ENCODE data around the gene TREML2.

Gene TREML2

GRCh38 chr6:41157323-41157722, 43.6 kb downstream of the TREML2 start:
- Histone ChIP-seq H3K27me3 (ENCODE audit: insufficient read depth, low read length) (0 out of 2 replicates have a peak, but pooled peaks cover 4% of the 10 kb centered on the region), H3K4me1 (ENCODE audit: insufficient read depth, low read length, severe bottlenecking) (no peaks in the 10 kb centered on the region), H3K9me3 (ENCODE audit: low read length) (no peaks in the 10 kb centered on the region), H3K4me2 (ENCODE audit: low read length) (no peak overlapping the region), H3K9me2 (ENCODE audit: low read depth, low read length) (no peaks in the 10 kb centered on the region), H2AFZ (ENCODE audit: low read length) (no peak overlapping the region), H4K20me1 (ENCODE audit: insufficient read depth, low read length) (no peaks in the 10 kb centered on the region), H3K79me2 (ENCODE audit: insufficient read depth, low read length) (no peaks in the 10 kb centered on the region), H3F3A (ENCODE audit: insufficient read depth, low read length) (no peaks in the 10 kb centered on the region), H3K36me3 (ENCODE audit: insufficient read depth, low read length) (no peaks in the 10 kb centered on the region), H3K27ac (ENCODE audit: low read depth, low read length, poor library complexity, severe bottlenecking) (no peak overlapping the region), H3K4me3 (ENCODE audit: low read depth, low read length, poor library complexity, severe bottlenecking) (no peak overlapping the region), H3K9ac (ENCODE audit: low read length) (no peak overlapping the region)
- TF ChIP-seq CTCF (IDR thresholded peaks at IDR 0.05; ENCODE audit: low read length), result no peak
- no peak for TF ChIP-seq EZH2 (IDR thresholded peaks at IDR 0.05; ENCODE audit: borderline replicate concordance, low read length)

GRCh38 chr6:41156771-41157170, 44.2 kb downstream of the TREML2 start:
- H3K27ac ChIP-seq (ENCODE audit: low read depth, low read length, poor library complexity, severe bottlenecking), result no peak overlapping the region
- no peaks in the 10 kb centered on the region for H3K27me3 ChIP-seq (ENCODE audit: insufficient read depth, low read length)
- no peak overlapping the region for H3K4me2 ChIP-seq (ENCODE audit: low read length)
- no peak overlapping the region for H3K9ac ChIP-seq (ENCODE audit: low read length)
- H3K79me2 ChIP-seq (ENCODE audit: insufficient read depth, low read length), result no peaks in the 10 kb centered on the region
- TF ChIP-seq CTCF (IDR thresholded peaks at IDR 0.05; ENCODE audit: low read length), result no peak
- no peak for TF ChIP-seq EZH2 (IDR thresholded peaks at IDR 0.05; ENCODE audit: borderline replicate concordance, low read length)
- no peak overlapping the region for H3K4me3 ChIP-seq (ENCODE audit: low read depth, low read length, poor library complexity, severe bottlenecking)
- no peaks in the 10 kb centered on the region for H3F3A ChIP-seq (ENCODE audit: insufficient read depth, low read length)
- H3K4me1 ChIP-seq (ENCODE audit: insufficient read depth, low read length, severe bottlenecking), result no peaks in the 10 kb centered on the region
- no peaks in the 10 kb centered on the region for H4K20me1 ChIP-seq (ENCODE audit: insufficient read depth, low read length)
- H3K36me3 ChIP-seq (ENCODE audit: insufficient read depth, low read length), result no peaks in the 10 kb centered on the region
- no peak overlapping the region for H2AFZ ChIP-seq (ENCODE audit: low read length)
- H3K9me2 ChIP-seq (ENCODE audit: low read depth, low read length), result no peaks in the 10 kb centered on the region
- H3K9me3 ChIP-seq (ENCODE audit: low read length), result no peaks in the 10 kb centered on the region

- Histone ChIP-seq H3K4me2 (ENCODE audit: low read length) (no peak overlapping the region), H4K20me1 (ENCODE audit: insufficient read depth, low read length) (no peaks in the 10 kb centered on the region), H3K9me2 (ENCODE audit: low read depth, low read length) (no peaks in the 10 kb centered on the region), H3K79me2 (ENCODE audit: insufficient read depth, low read length) (no peaks in the 10 kb centered on the region), H3K9me3 (ENCODE audit: low read length) (no peaks in the 10 kb centered on the region), H2AFZ (ENCODE audit: low read length) (no peak overlapping the region), H3F3A (ENCODE audit: insufficient read depth, low read length) (no peaks in the 10 kb centered on the region), H3K27ac (ENCODE audit: low read depth, low read length, poor library complexity, severe bottlenecking) (no peak overlapping the region), H3K4me3 (ENCODE audit: low read depth, low read length, poor library complexity, severe bottlenecking) (no peak overlapping the region), H3K36me3 (ENCODE audit: insufficient read depth, low read length) (no peaks in the 10 kb centered on the region), H3K4me1 (ENCODE audit: insufficient read depth, low read length, severe bottlenecking) (no peaks in the 10 kb centered on the region), H3K9ac (ENCODE audit: low read length) (no peak overlapping the region), H3K27me3 (ENCODE audit: insufficient read depth, low read length) (no peaks in the 10 kb centered on the region)
- TF ChIP-seq EZH2 (IDR thresholded peaks at IDR 0.05; ENCODE audit: borderline replicate concordance, low read length) (no peak), CTCF (IDR thresholded peaks at IDR 0.05; ENCODE audit: low read length) (no peak)
Observed at GRCh38 chr6:41156001-41156400, 44.9 kb downstream of the TREML2 start.
